Measurements from ENCODE around the gene ASCC1. TPM values are rescaled to one million over a fixed set of nuclear protein-coding genes. Genes with fewer than 3 reads are reported as not detected.

The ASCC1 gene
- total RNA-seq, 3 donors from 2014 or later (not counting 1 experiment from before 2014, with no cell fraction given), result 26.0 to 35.2 (median 29.3) TPM

GRCh38 chr10:72243822-72244437 is 27.9 kb upstream of the ASCC1 start:
- Histone ChIP-seq H3K4me3 (ENCODE audit: low read length) (no peak overlapping the region), H3K27me3 (ENCODE audit: control insufficient read depth, insufficient read depth, low read length) (no peaks in the 10 kb centered on the region), H3K36me3 (ENCODE audit: control insufficient read depth, insufficient read depth, low read length) (no peaks in the 10 kb centered on the region), H3K9me3 (ENCODE audit: control insufficient read depth, insufficient read depth, low read length) (no peaks in the 10 kb centered on the region), H3K27ac (ENCODE audit: low read length) (peak overlapping the region; percentile 14), H3K4me1 (ENCODE audit: control insufficient read depth, insufficient read depth, low read length) (peaks cover 59% of the 10 kb centered on the region)
- 83% methylated on average over 8 of the region's 11 CpGs for WGBS (ENCODE audit: insufficient coverage)
- H3K4me1 Mint-ChIP-seq, result peaks cover 49 to 79% of the 10 kb centered on the region in 2 donors
- intact Hi-C loops (cut with micrococcal nuclease), result no loop called here
- no peaks in the 10 kb centered on the region for H3K27me3 Mint-ChIP-seq (ENCODE audit: low read depth in 2 of 2)
- H3K9me3 Mint-ChIP-seq, result no peaks in the 10 kb centered on the region
- DNase-seq (peak in 1 of 2 donors; percentile 37), ATAC-seq (no peak)
- TF ChIP-seq, protein P1, sequence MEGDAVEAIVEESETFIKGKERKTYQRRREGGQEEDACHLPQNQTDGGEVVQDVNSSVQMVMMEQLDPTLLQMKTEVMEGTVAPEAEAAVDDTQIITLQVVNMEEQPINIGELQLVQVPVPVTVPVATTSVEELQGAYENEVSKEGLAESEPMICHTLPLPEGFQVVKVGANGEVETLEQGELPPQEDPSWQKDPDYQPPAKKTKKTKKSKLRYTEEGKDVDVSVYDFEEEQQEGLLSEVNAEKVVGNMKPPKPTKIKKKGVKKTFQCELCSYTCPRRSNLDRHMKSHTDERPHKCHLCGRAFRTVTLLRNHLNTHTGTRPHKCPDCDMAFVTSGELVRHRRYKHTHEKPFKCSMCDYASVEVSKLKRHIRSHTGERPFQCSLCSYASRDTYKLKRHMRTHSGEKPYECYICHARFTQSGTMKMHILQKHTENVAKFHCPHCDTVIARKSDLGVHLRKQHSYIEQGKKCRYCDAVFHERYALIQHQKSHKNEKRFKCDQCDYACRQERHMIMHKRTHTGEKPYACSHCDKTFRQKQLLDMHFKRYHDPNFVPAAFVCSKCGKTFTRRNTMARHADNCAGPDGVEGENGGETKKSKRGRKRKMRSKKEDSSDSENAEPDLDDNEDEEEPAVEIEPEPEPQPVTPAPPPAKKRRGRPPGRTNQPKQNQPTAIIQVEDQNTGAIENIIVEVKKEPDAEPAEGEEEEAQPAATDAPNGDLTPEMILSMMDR (IDR thresholded peaks at IDR 0.05), result peak; percentile 26
- no peaks in the 10 kb centered on the region for H3K36me3 Mint-ChIP-seq
- H3K27ac Mint-ChIP-seq, result peak overlapping the region; percentile 81 to 85
- peak overlapping the region; percentile 29 for H3K4me3 Mint-ChIP-seq

- WGBS (ENCODE audit: insufficient coverage), result 50% methylated on average over 4 of the region's 4 CpGs
- Mint-ChIP-seq H3K9me3 (no peaks in the 10 kb centered on the region), H3K36me3 (no peaks in the 10 kb centered on the region), H3K4me3 (no peak overlapping the region), H3K27me3 (ENCODE audit: low read depth in 2 of 2) (no peaks in the 10 kb centered on the region), H3K4me1 (peaks cover 36 to 66% of the 10 kb centered on the region in 2 donors), H3K27ac (no peak overlapping the region)
- ATAC-seq, result no peak
- no peak overlapping the region for H3K4me3 ChIP-seq (ENCODE audit: low read length)
- no peaks in the 10 kb centered on the region for H3K27me3 ChIP-seq (ENCODE audit: control insufficient read depth, insufficient read depth, low read length)
- intact Hi-C loops (cut with micrococcal nuclease), result no loop called here
- no peak overlapping the region for H3K27ac ChIP-seq (ENCODE audit: low read length)
- H3K4me1 ChIP-seq (ENCODE audit: control insufficient read depth, insufficient read depth, low read length), result peaks cover 50% of the 10 kb centered on the region
- no peaks in the 10 kb centered on the region for H3K36me3 ChIP-seq (ENCODE audit: control insufficient read depth, insufficient read depth, low read length)
- no peaks in the 10 kb centered on the region for H3K9me3 ChIP-seq (ENCODE audit: control insufficient read depth, insufficient read depth, low read length)
- TF ChIP-seq, protein P1 (IDR thresholded peaks at IDR 0.05), result no peak
- DNase-seq, result no peak
Measured at GRCh38 chr10:72242675-72243074, 26.6 kb upstream of the ASCC1 start.

- Histone ChIP-seq H3K27ac (ENCODE audit: low read length) (no peak overlapping the region), H3K4me1 (ENCODE audit: control insufficient read depth, insufficient read depth, low read length) (peaks cover 41% of the 10 kb centered on the region), H3K27me3 (ENCODE audit: control insufficient read depth, insufficient read depth, low read length) (no peaks in the 10 kb centered on the region), H3K4me3 (ENCODE audit: low read length) (no peak overlapping the region), H3K9me3 (ENCODE audit: control insufficient read depth, insufficient read depth, low read length) (no peaks in the 10 kb centered on the region), H3K36me3 (ENCODE audit: control insufficient read depth, insufficient read depth, low read length) (peaks cover 2% of the 10 kb centered on the region)
- no peaks in the 10 kb centered on the region for H3K36me3 Mint-ChIP-seq
- no peak overlapping the region for H3K27ac Mint-ChIP-seq
- WGBS (ENCODE audit: insufficient coverage), result 96% methylated on average over 8 of the region's 8 CpGs
- peaks cover 35 to 58% of the 10 kb centered on the region in 2 donors for H3K4me1 Mint-ChIP-seq
- no peak for DNase-seq
- no peaks in the 10 kb centered on the region for H3K27me3 Mint-ChIP-seq (ENCODE audit: low read depth in 2 of 2)
- TF ChIP-seq, protein P1 (IDR thresholded peaks at IDR 0.05), result no peak
- no peak overlapping the region for H3K4me3 Mint-ChIP-seq
- no peaks in the 10 kb centered on the region for H3K9me3 Mint-ChIP-seq
- ATAC-seq, result no peak
- intact Hi-C loops (cut with micrococcal nuclease), result no loop called here
Measured at GRCh38 chr10:72241691-72242252, 25.7 kb upstream of the ASCC1 start.

All from natural killer cell (primary cell).